Measurements from ENCODE around the gene SYPL1. TPM values are rescaled to one million over a fixed set of nuclear protein-coding genes. Genes with fewer than 3 reads are reported as not detected.

The SYPL1 gene
- total and polyA plus RNA-seq, 5 donors from 2014 or later: 37.8 to 80.7 (median 62.3) TPM

- H3K4me1 ChIP-seq (ENCODE audit: control insufficient read depth, insufficient read depth, low read length, poor library complexity, severe bottlenecking): peaks cover 7% of the 10 kb centered on the region
- Mint-ChIP-seq H3K4me1 (peaks cover 0 to 15% (median 7%) of the 10 kb centered on the region in 4 donors), H3K9me3 (no peaks in the 10 kb centered on the region), H3K4me3 (no peak overlapping the region), H3K36me3 (no peaks in the 10 kb centered on the region), H3K27me3 (peaks cover 14% of the 10 kb centered on the region), H3K27ac (no peak overlapping the region)
- DNase-seq (no peak), ATAC-seq (ENCODE audit: low read depth in 2 of 2) (no peak)
- H3K36me3 ChIP-seq (ENCODE audit: control insufficient read depth, insufficient read depth, low read length): no peaks in the 10 kb centered on the region
- no peak overlapping the region for H3K27ac ChIP-seq (ENCODE audit: insufficient read depth, low read length, poor library complexity, severe bottlenecking)
- no peak overlapping the region for H3K4me3 ChIP-seq (ENCODE audit: low read depth, low read length)
- H3K27me3 ChIP-seq (ENCODE audit: control insufficient read depth, insufficient read depth, low read length): peaks cover 9% of the 10 kb centered on the region
- H3K9me3 ChIP-seq (ENCODE audit: control insufficient read depth in 2 of 2, low read length in 2 of 2): no peaks in the 10 kb centered on the region
Measured at GRCh38 chr7:106127984-106128780, 16.1 kb upstream of the SYPL1 start.

GRCh38 chr7:106126170-106126938 lies 14.2 kb upstream of the SYPL1 start:
- DNase-seq (peak in 2 of 3 donors; percentile 46 to 54), ATAC-seq (ENCODE audit: low read depth in 2 of 2) (peak; percentile 74)
- H3K4me3 ChIP-seq (ENCODE audit: low read depth, low read length): peak overlapping the region; percentile 58
- no peaks in the 10 kb centered on the region for H3K9me3 ChIP-seq (ENCODE audit: control insufficient read depth in 2 of 2, low read length in 2 of 2)
- peaks cover 0 to 15% (median 13%) of the 10 kb centered on the region in 4 donors for H3K4me1 Mint-ChIP-seq
- H3K27me3 ChIP-seq (ENCODE audit: control insufficient read depth, insufficient read depth, low read length): peaks cover 7% of the 10 kb centered on the region
- H3K9me3 Mint-ChIP-seq: no peaks in the 10 kb centered on the region
- H3K27ac Mint-ChIP-seq: peak overlapping the region in 1 of 3 donors; percentile 78
- peaks cover 10% of the 10 kb centered on the region for H3K27me3 Mint-ChIP-seq
- H3K4me3 Mint-ChIP-seq: peak overlapping the region in 2 of 4 donors; percentile 46 to 67
- H3K27ac ChIP-seq (ENCODE audit: insufficient read depth, low read length, poor library complexity, severe bottlenecking): no peak overlapping the region
- H3K36me3 Mint-ChIP-seq: no peaks in the 10 kb centered on the region
- no peaks in the 10 kb centered on the region for H3K36me3 ChIP-seq (ENCODE audit: control insufficient read depth, insufficient read depth, low read length)
- peaks cover 7% of the 10 kb centered on the region for H3K4me1 ChIP-seq (ENCODE audit: control insufficient read depth, insufficient read depth, low read length, poor library complexity, severe bottlenecking)

GRCh38 chr7:106125417-106125816 lies 13.3 kb upstream of the SYPL1 start:
- H3K36me3 ChIP-seq (ENCODE audit: control insufficient read depth, insufficient read depth, low read length): no peaks in the 10 kb centered on the region
- DNase-seq (no peak), ATAC-seq (ENCODE audit: low read depth in 2 of 2) (no peak)
- H3K4me1 ChIP-seq (ENCODE audit: control insufficient read depth, insufficient read depth, low read length, poor library complexity, severe bottlenecking): peaks cover 7% of the 10 kb centered on the region
- H3K9me3 ChIP-seq (ENCODE audit: control insufficient read depth in 2 of 2, low read length in 2 of 2): no peaks in the 10 kb centered on the region
- no peaks in the 10 kb centered on the region for H3K36me3 Mint-ChIP-seq
- peaks cover 5% of the 10 kb centered on the region for H3K27me3 Mint-ChIP-seq
- H3K27me3 ChIP-seq (ENCODE audit: control insufficient read depth, insufficient read depth, low read length): no peaks in the 10 kb centered on the region
- H3K4me3 Mint-ChIP-seq: no peak overlapping the region
- H3K9me3 Mint-ChIP-seq: no peaks in the 10 kb centered on the region
- H3K4me1 Mint-ChIP-seq: peaks cover 0 to 15% (median 13%) of the 10 kb centered on the region in 4 donors
- H3K4me3 ChIP-seq (ENCODE audit: low read depth, low read length): no peak overlapping the region
- no peak overlapping the region for H3K27ac ChIP-seq (ENCODE audit: insufficient read depth, low read length, poor library complexity, severe bottlenecking)
- H3K27ac Mint-ChIP-seq: no peak overlapping the region

GRCh38 chr7:106124186-106124585 lies 12.1 kb upstream of the SYPL1 start:
- Histone ChIP-seq H3K27ac (ENCODE audit: insufficient read depth, low read length, poor library complexity, severe bottlenecking) (no peak overlapping the region), H3K4me3 (ENCODE audit: low read depth, low read length) (no peak overlapping the region), H3K4me1 (ENCODE audit: control insufficient read depth, insufficient read depth, low read length, poor library complexity, severe bottlenecking) (peaks cover 7% of the 10 kb centered on the region), H3K9me3 (ENCODE audit: control insufficient read depth in 2 of 2, low read length in 2 of 2) (no peaks in the 10 kb centered on the region), H3K36me3 (ENCODE audit: control insufficient read depth, insufficient read depth, low read length) (no peaks in the 10 kb centered on the region), H3K27me3 (ENCODE audit: control insufficient read depth, insufficient read depth, low read length) (no peaks in the 10 kb centered on the region)
- no peak overlapping the region for H3K27ac Mint-ChIP-seq
- peaks cover 4% of the 10 kb centered on the region for H3K27me3 Mint-ChIP-seq
- H3K36me3 Mint-ChIP-seq: no peaks in the 10 kb centered on the region
- peaks cover 0 to 15% (median 13%) of the 10 kb centered on the region in 4 donors for H3K4me1 Mint-ChIP-seq
- no peaks in the 10 kb centered on the region for H3K9me3 Mint-ChIP-seq
- ATAC-seq (ENCODE audit: low read depth in 2 of 2) (no peak), DNase-seq (no peak)
- no peak overlapping the region for H3K4me3 Mint-ChIP-seq

- H3K4me3 Mint-ChIP-seq: no peak overlapping the region
- H3K9me3 Mint-ChIP-seq: no peaks in the 10 kb centered on the region
- Histone ChIP-seq H3K9me3 (ENCODE audit: control insufficient read depth in 2 of 2, low read length in 2 of 2) (no peaks in the 10 kb centered on the region), H3K4me1 (ENCODE audit: control insufficient read depth, insufficient read depth, low read length, poor library complexity, severe bottlenecking) (peaks cover 7% of the 10 kb centered on the region), H3K27ac (ENCODE audit: insufficient read depth, low read length, poor library complexity, severe bottlenecking) (no peak overlapping the region), H3K27me3 (ENCODE audit: control insufficient read depth, insufficient read depth, low read length) (no peaks in the 10 kb centered on the region), H3K4me3 (ENCODE audit: low read depth, low read length) (no peak overlapping the region), H3K36me3 (ENCODE audit: control insufficient read depth, insufficient read depth, low read length) (no peaks in the 10 kb centered on the region)
- peaks cover 0 to 15% (median 13%) of the 10 kb centered on the region in 4 donors for H3K4me1 Mint-ChIP-seq
- no peaks in the 10 kb centered on the region for H3K36me3 Mint-ChIP-seq
- peak overlapping the region in 1 of 3 donors; percentile 1 for H3K27ac Mint-ChIP-seq
- no peaks in the 10 kb centered on the region for H3K27me3 Mint-ChIP-seq
- DNase-seq: no peak
- ATAC-seq (ENCODE audit: low read depth in 2 of 2): no peak
Measured at GRCh38 chr7:106122713-106123112, 10.6 kb upstream of the SYPL1 start.

GRCh38 chr7:106121189-106121810 lies 9.2 kb upstream of the SYPL1 start:
- Mint-ChIP-seq H3K4me3 (no peak overlapping the region), H3K27ac (peak overlapping the region in 1 of 3 donors; percentile 53), H3K36me3 (no peaks in the 10 kb centered on the region), H3K27me3 (no peaks in the 10 kb centered on the region), H3K9me3 (no peaks in the 10 kb centered on the region), H3K4me1 (peaks cover 0 to 20% (median 13%) of the 10 kb centered on the region in 4 donors)
- no peaks in the 10 kb centered on the region for H3K9me3 ChIP-seq (ENCODE audit: control insufficient read depth in 2 of 2, low read length in 2 of 2)
- DNase-seq: no peak
- peaks cover 4% of the 10 kb centered on the region for H3K4me1 ChIP-seq (ENCODE audit: control insufficient read depth, insufficient read depth, low read length, poor library complexity, severe bottlenecking)
- H3K27me3 ChIP-seq (ENCODE audit: control insufficient read depth, insufficient read depth, low read length): no peaks in the 10 kb centered on the region
- ATAC-seq (ENCODE audit: low read depth in 2 of 2): no peak
- no peak overlapping the region for H3K27ac ChIP-seq (ENCODE audit: insufficient read depth, low read length, poor library complexity, severe bottlenecking)
- H3K36me3 ChIP-seq (ENCODE audit: control insufficient read depth, insufficient read depth, low read length): no peaks in the 10 kb centered on the region
- H3K4me3 ChIP-seq (ENCODE audit: low read depth, low read length): no peak overlapping the region

- no peaks in the 10 kb centered on the region for H3K9me3 ChIP-seq (ENCODE audit: control insufficient read depth in 2 of 2, low read length in 2 of 2)
- no peak for DNase-seq
- Mint-ChIP-seq H3K27me3 (no peaks in the 10 kb centered on the region), H3K4me3 (no peak overlapping the region), H3K27ac (no peak overlapping the region), H3K9me3 (no peaks in the 10 kb centered on the region), H3K36me3 (no peaks in the 10 kb centered on the region), H3K4me1 (peaks cover 0 to 23% (median 9%) of the 10 kb centered on the region in 4 donors)
- no peaks in the 10 kb centered on the region for H3K36me3 ChIP-seq (ENCODE audit: control insufficient read depth, insufficient read depth, low read length)
- H3K4me3 ChIP-seq (ENCODE audit: low read depth, low read length): no peak overlapping the region
- no peaks in the 10 kb centered on the region for H3K27me3 ChIP-seq (ENCODE audit: control insufficient read depth, insufficient read depth, low read length)
- ATAC-seq (ENCODE audit: low read depth in 2 of 2): no peak
- no peaks in the 10 kb centered on the region for H3K4me1 ChIP-seq (ENCODE audit: control insufficient read depth, insufficient read depth, low read length, poor library complexity, severe bottlenecking)
- H3K27ac ChIP-seq (ENCODE audit: insufficient read depth, low read length, poor library complexity, severe bottlenecking): no peak overlapping the region
Measured at GRCh38 chr7:106120500-106120899, 8.4 kb upstream of the SYPL1 start.
